Measurements from ENCODE around the gene MUCL3.
"Not testable (repeated sequence)": the region's sequence is repeated elsewhere in the genome, so short reads cannot be mapped to it uniquely, and the experiment has no call there.

MUCL3 gene

DNA sequence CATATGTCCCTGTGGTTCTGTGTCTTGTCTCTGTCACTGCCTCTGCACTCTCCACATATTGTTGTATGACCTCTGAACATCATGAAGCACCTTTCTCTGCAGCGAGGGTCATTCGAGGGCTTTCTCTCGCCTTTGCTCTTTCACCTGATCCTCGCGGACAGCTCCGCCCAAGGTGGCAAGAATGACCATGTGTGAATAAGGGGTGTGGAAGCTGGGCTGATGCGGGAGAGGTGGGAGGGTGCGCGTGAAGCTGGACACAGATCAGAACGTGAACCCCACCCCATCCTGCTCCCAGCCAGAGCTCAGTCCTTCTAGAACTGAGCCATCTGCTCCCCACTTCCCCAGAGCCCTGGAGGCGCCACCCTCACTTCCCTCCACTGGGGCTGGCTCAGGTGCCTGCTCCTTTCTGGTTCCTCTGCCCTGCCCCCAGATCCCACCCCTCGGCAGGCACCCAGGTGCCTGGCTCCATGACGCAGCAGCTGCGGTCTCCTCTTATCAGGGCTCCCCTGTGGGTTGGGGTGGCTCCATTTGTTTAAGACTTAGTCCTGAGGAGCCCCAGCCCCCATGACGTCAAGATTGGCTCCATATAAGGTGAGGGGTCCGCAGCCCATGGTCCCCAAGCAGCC lies at the start of gene MUCL3:
Gene MUCL3, plus strand, starts transcription at position 613 of the 626 bp plus-strand sequence. CDS start 27 bp downstream, outside the sequence.
- no peak for DNase-seq (ENCODE audit: low read depth in 2 of 2)

DNA sequence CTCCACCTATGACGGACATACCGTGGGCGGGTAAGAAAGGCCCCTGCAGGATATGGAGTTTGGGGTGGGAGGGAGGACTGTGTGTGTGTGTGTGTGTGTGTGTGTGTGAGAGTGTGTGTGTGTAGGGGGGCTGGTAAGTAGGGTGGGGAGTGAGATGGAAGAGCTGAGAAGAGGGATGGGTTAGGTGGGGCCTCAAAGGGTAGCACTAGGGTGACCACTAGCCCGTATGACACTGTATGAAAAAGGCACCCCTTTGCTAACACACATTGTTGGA lies 49.4 kb upstream of the MUCL3 start:
- DNase-seq (ENCODE audit: low read depth in 2 of 2), result no peak

DNA sequence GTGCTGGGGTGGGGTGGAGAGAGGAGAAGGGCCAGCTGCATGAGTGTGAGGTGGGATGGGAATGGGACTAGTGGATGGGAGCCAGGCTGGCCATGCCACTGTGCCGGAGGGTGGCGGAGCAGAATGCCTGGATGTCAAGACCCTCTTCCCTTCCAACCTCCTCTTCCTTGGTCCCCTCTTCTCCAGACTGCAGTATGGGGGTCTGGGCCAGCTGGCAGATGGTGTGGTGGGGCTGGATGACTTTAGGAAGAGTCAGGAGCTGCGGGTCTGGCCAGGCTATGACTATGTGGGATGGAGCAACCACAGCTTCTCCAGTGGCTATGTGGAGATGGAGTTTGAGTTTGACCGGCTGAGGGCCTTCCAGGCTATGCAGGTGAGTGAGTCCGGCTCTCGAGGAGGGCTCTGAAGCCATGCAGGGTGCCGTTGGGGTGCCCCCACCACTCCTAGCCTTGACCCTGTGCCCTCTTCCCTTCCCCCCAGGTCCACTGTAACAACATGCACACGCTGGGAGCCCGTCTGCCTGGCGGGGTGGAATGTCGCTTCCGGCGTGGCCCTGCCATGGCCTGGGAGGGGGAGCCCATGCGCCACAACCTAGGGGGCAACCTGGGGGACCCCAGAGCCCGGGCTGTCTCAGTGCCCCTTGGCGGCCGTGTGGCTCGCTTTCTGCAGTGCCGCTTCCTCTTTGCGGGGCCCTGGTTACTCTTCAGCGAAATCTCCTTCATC lies 48.8 kb upstream of the MUCL3 start:
- no peak for DNase-seq (ENCODE audit: low read depth in 2 of 2)

DNA sequence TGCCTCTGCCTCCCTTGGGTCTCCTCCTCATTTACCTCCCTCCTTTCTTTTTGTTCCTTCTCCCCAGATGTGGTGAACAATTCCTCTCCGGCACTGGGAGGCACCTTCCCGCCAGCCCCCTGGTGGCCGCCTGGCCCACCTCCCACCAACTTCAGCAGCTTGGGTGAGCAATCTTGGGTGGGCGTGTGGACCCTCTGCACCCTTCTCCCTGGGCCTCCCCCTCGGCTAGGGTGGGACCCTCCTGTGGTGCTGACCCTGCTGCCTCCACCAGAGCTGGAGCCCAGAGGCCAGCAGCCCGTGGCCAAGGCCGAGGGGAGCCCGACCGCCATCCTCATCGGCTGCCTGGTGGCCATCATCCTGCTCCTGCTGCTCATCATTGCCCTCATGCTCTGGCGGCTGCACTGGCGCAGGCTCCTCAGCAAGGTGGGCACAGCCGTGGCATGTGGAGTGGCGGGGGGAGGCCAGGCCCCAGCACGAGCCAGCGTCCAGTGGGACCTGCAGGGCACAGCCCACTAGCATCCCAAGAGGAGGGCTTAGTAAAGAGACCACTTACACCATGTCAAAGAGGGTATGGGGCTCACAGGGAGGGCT lies 47.7 kb upstream of the MUCL3 start:
- DNase-seq (ENCODE audit: low read depth in 2 of 2), result no peak

GRCh38 chr6:30893666-30894065 lies 47.1 kb upstream of the MUCL3 start:
- DNase-seq (ENCODE audit: low read depth in 2 of 2), result no peak

DNA sequence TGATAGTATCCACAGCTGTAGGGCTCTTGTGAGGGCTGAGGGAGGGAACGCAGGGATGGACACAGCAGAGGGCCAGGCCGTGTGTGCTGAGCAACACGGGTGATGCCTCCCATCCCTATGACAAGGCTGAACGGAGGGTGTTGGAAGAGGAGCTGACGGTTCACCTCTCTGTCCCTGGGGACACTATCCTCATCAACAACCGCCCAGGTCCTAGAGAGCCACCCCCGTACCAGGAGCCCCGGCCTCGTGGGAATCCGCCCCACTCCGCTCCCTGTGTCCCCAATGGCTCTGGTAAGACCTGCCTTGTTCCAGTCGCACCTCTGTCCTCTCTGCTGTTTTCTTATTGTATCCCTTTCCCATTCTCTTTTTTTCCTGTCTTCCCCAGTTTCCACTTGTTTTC lies 46.4 kb upstream of the MUCL3 start:
- no peak for DNase-seq (ENCODE audit: low read depth in 2 of 2)

DNA sequence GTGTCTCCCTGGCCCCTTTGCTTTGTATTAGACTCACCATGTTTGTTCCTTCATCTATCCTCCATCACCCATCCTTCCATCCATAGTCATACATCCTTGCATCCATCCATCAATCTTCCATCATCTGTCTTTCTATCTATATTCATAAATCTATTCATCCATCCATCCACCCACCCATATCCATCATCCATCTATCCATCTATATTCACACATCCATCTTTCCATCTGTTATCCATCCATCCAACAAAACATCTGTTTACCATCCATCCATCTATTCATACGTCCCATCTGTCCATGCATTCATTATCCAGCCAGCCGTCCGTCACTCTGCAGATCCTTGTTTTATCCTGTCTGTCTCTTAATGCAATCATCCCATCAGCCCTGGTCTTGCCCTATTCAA lies 45.8 kb upstream of the MUCL3 start:
- no peak for DNase-seq (ENCODE audit: low read depth in 2 of 2)

GRCh38 chr6:30895343-30895742 lies 45.4 kb upstream of the MUCL3 start:
- DNase-seq (ENCODE audit: low read depth in 2 of 2), result no peak

DNA sequence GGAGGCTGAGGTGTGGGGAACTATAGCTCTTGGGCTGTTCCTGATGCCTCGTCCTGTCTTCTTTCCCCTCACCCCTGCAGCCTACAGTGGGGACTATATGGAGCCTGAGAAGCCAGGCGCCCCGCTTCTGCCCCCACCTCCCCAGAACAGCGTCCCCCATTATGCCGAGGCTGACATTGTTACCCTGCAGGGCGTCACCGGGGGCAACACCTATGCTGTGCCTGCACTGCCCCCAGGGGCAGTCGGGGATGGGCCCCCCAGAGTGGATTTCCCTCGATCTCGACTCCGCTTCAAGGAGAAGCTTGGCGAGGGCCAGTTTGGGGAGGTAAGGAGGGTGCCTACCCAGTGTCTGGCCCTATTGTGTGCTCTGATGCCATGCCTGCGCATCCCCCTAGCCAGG lies 44.2 kb upstream of the MUCL3 start:
- DNase-seq (ENCODE audit: low read depth in 2 of 2), result no peak

- DNase-seq (ENCODE audit: low read depth in 2 of 2), result no peak
Observed at GRCh38 chr6:30897882-30898281, 42.9 kb upstream of the MUCL3 start.

- DNase-seq (ENCODE audit: low read depth in 2 of 2), result no peak
Observed at GRCh38 chr6:30898750-30899360, 41.9 kb upstream of the MUCL3 start.

DNA sequence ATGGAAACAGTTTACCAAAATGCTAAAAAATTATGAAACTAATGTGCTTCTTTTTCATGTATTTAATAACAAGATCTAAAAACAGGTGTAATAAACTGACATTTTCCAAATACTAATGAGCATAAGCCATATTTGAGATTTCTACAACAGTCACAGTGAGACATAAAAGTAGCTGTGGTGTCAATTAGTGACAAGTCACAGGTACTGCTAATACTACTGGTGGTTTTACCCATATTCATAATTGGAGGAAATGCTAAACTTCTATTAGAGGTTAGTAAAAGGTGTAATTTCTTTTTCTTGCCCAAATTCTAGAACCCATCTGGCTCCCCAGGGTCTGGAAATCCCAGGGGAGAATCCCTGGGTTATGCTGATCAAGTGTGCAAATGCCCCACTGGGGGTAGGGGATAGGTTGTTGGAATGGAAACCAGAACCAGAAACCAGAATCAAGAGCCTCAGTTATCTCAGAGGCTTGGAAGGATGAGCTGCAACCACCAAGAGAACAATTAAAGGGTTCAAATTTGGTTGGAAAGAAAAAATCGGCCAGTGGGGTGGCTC lies 39.8 kb upstream of the MUCL3 start:
- no peak for DNase-seq (ENCODE audit: low read depth in 2 of 2)

- no peak for DNase-seq (ENCODE audit: low read depth in 2 of 2)
Observed at GRCh38 chr6:30901436-30901835, 39.3 kb upstream of the MUCL3 start.

DNA sequence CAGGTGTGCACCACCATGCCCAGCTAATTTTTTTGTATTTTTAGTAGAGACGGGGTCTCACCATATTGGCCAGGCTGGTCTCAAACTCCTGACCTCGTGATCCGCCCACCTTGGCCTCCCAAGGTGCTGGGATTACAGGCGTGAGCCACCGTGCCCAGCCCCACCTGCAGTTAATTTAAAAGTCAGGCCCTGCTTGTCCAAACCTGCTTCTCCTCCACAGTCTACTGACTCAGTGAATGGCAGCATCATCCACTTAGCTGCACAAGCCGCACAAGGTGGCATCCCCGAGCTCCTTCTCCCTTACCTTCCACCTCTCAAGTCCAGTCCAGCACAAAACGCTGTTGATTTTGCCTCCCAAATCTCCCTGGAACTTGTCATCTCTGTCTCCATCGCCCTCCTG lies 38.6 kb upstream of the MUCL3 start:
- not testable (repeated sequence) for DNase-seq (ENCODE audit: low read depth in 2 of 2)

DNA sequence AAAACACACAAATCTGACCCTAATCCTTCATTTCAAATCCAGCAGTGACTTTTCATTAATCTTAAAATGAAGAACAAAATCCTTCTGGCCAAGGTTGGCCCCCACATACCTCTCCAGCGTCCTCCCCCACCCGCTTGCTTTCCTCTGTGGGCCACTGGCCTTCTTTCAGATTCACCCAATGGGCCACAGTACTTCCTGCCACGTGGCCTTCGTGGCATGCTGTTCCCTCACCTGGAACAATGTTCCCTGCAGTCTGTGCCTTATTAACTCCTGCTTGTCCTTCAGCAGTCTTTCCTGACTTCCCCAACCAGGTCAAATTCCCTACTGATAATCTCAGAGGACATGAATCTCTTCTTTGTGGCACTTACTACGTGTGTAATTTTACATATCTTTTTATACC lies 38.1 kb upstream of the MUCL3 start:
- no peak for DNase-seq (ENCODE audit: low read depth in 2 of 2)

GRCh38 chr6:30903236-30903635 lies 37.5 kb upstream of the MUCL3 start:
- DNase-seq (ENCODE audit: low read depth in 2 of 2), result no peak

DNA sequence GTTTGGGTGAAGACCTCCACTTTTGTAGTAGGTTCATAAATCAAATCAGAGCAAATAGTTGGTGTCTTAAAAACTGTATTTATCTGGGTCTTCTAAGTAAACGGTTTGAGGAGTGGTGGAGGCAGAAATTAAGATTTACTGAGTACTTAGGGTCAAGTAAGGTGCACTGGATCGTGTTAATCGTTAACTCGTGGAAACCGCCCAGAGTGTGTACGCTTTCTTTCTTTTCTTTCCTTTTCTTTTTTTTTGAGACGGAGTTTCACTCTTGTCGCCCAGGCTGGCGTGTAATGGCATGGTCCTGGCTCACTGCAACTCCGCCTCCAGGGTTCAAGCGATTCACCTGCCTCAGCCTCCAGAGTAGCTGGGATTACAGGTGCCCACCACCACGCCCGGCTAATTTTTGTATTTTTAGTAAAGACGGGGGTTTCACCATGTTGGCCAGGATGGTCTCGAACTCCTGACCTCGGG lies 33.4 kb upstream of the MUCL3 start:
- DNase-seq (ENCODE audit: low read depth in 2 of 2), result not testable (repeated sequence)

GRCh38 chr6:30907758-30908591 lies 32.8 kb upstream of the MUCL3 start, which contains the start of gene GTF2H4:
Gene GTF2H4, plus strand, starts transcription at chr6:30908207.
- DNase-seq (ENCODE audit: low read depth in 2 of 2), result peak; percentile 94 to 95

DNA sequence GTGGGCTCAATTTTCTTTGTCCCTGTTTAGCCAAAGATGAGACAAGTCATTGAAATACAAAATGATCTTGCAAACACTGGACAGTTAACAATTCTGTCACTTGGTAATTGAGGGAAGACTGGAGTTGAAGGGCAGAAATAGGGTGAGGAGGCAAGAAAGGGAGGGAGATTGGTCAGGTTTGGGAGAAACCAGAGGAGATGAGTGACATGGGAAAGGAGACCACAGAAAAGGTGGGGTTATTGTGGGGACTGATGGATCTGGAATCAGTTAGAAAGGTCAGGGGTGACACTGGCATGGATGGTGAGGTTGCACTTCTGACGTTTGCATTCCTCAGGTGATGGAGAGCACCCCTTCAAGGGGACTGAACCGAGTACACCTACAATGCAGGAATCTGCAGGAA lies 32.1 kb upstream of the MUCL3 start:
- DNase-seq (ENCODE audit: low read depth in 2 of 2), result no peak

DNA sequence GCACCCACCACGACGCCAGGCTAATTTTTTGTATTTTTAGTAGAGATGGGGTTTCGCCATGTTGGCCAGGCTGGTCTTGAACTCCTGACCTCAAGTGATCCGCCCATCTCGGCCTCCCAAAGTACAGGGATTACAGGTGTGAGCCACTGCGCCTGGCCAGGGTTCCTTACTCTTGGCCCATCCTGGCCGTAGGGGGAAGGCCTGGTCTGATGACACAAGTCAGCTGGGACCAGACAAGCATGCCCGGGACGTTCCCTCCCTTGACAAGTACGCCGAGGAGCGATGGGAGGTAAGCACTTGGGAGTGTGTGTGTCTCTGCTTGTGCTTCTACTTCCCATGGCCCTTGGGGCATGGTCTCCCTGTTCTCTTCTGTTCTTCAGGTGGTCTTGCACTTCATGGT lies 30.3 kb upstream of the MUCL3 start:
- DNase-seq (ENCODE audit: low read depth in 2 of 2), result not testable (repeated sequence)

DNA sequence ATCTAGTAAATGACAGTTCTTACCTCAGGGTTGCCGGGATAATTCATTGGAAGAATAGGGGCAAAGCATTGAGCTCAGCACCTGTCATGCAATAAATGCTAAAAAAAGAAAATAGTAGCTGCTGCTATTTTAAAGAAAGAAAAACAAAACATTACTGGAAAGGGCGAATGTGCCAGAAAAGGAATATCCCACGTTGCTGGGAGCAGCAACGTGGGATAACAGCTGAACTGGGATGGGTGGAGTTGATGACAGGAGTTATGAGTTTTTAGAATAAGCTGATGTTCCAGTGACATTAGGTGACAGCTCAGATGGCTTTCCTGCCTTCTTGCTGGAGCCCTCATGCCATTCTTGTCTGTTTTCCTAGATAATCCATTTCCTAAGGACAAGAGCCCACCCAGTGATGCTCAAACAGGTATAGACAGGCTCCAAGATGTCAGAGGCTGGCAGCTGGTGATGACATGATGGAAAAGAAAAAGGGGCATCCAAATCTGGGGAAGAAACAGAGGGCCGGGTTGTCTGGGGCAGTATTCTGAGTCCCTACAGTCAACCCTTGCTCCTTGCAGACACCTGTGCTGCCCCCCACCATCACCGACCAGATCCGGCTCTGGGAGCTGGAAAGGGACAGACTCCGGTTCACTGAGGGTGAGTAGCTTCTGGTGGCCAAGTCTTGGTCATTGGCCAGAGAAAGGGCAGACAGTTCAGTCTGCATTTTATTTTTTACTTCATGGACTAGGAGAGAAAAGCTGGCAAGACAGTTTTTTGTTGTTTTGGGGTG lies 27.8 kb upstream of the MUCL3 start:
- no peak for DNase-seq (ENCODE audit: low read depth in 2 of 2)
